Pons (tissue), 1 donor: ENCODE measurements around the gene MED25.

Experiments
- DNase-seq: peaks from one replicate; pipeline ENCODE4 v3.0.0-alpha.2; 2016; ENCODE audit warnings: low spot score

The MED25 gene

GRCh38 chr19:49858088-49858985 is 40.2 kb downstream of the MED25 start:
- DNase-seq = no peak

- DNase-seq = no peak
These were observed 41.7 kb downstream of the MED25 start for GRCh38 chr19:49859682-49860335.

- DNase-seq = no peak
These were observed 42.4 kb downstream of the MED25 start for GRCh38 chr19:49860336-49861102.

GRCh38 chr19:49861107-49861506 is 43.0 kb downstream of the MED25 start:
- DNase-seq = no peak

- DNase-seq = no peak
These were observed 43.7 kb downstream of the MED25 start for GRCh38 chr19:49861541-49862378.

GRCh38 chr19:49862391-49863253 is 44.5 kb downstream of the MED25 start:
- no peak for DNase-seq

- DNase-seq = no peak
These were observed 45.3 kb downstream of the MED25 start for GRCh38 chr19:49863254-49863934.

GRCh38 chr19:49863935-49864320 is 45.8 kb downstream of the MED25 start:
- DNase-seq = no peak

- DNase-seq = no peak
These were observed 46.8 kb downstream of the MED25 start for GRCh38 chr19:49864890-49865289.

GRCh38 chr19:49866933-49867782 is 49.1 kb downstream of the MED25 start, which contains the start of gene PNKP:
PNKP (minus strand) TSS chr19:49867576; CDS start chr19:49867204, 372 bp downstream.
- peak; percentile 90 for DNase-seq

GRCh38 chr19:49869009-49869483 is 51.0 kb downstream of the MED25 start:
- no peak for DNase-seq

GRCh38 chr19:49869484-49870308 is 51.6 kb downstream of the MED25 start:
- peak; percentile 100 for DNase-seq

- DNase-seq = no peak
These were observed 52.3 kb downstream of the MED25 start for GRCh38 chr19:49870309-49870901.

- DNase-seq = no peak
These were observed 53.4 kb downstream of the MED25 start for GRCh38 chr19:49871349-49871985.

GRCh38 chr19:49872245-49873128 is 54.4 kb downstream of the MED25 start:
- DNase-seq = no peak

- DNase-seq = no peak
These were observed 55.0 kb downstream of the MED25 start for GRCh38 chr19:49873129-49873521.
